Posterior vena cava (tissue), 2 donors: ENCODE measurements around the gene PCDH20. TPM values are rescaled to one million over a fixed set of nuclear protein-coding genes. Genes with fewer than 3 reads are reported as not detected.
A peak's percentile ranks its signal among the peaks of the same experiment; 100 is the strongest.
"Not testable (repeated sequence)": the region's sequence is repeated elsewhere in the genome, so short reads cannot be mapped to it uniquely, and the experiment has no call there.

Experiments
- DNase-seq: peaks from one replicate; pipeline ENCODE4 v3.0.0-alpha.2; 2020; ENCODE audit warnings: low spot score
- intact Hi-C, 2 donors: fragments of 100-400 bp; cut with DNase I; formaldehyde crosslinking; loops; one replicate each; pipeline versions ENCODE4 v1.14.1 to v1.14.2; 2022 to 2023
- long read RNA-seq, 2 donors: library from polyadenylated mRNA; unstranded; transcript quantifications; one replicate each; pipeline ENCODE4 v2.0.0, GENCODE V29; 2020 to 2021
- total RNA-seq, 2 donors: library from RNA; stranded (reverse); fragmentation: NEBNext Ultra II Directional; extraction: Animal tissue kit (Norgen Biotek cat#: 25700); gene quantifications; one replicate each; pipeline ENCODE4 v1.2.1, GENCODE V29; 2021
- donor health status: DM: yes; HTN: yes; CAD: no.
- donor health status: DM: yes; HTN: yes; CAD: no.

The PCDH20 gene
- 10 to 100 TPM; 20.9 to 66.0 TPM for total RNA-seq
- long read RNA-seq, donor 1, full-length matches to known transcripts: 4 of 8 reads
- long read RNA-seq, donor 1, partial matches to known transcripts: 0 of 8 reads
- long read RNA-seq, donor 1, other reads (novel, unspliced or antisense): 4 of 8 reads
- long read RNA-seq, donor 2, full-length matches to known transcripts: 86 of 109 reads
- long read RNA-seq, donor 2, partial matches to known transcripts: 0 of 109 reads
- long read RNA-seq, donor 2, other reads (novel, unspliced or antisense): 23 of 109 reads

- intact Hi-C loops: no loop called here
- DNase-seq: no peak
These were observed at the start of gene PCDH20 for GRCh38 chr13:61415749-61416148. Gene PCDH20, minus strand, starts transcription at chr13:61415849. Its CDS starts 691 bp downstream, at chr13:61415158.

GRCh38 chr13:61463024-61463423 is 47.4 kb upstream of the PCDH20 start:
- intact Hi-C loops: no loop called here
- no peak for DNase-seq

- intact Hi-C loops: no loop called here
- DNase-seq: no peak
These were observed 37.5 kb upstream of the PCDH20 start for GRCh38 chr13:61453121-61453520.

- intact Hi-C loops: no loop called here
- no peak for DNase-seq
These were observed 16.4 kb upstream of the PCDH20 start for GRCh38 chr13:61432029-61432428.

- intact Hi-C loops: no loop called here
- DNase-seq: no peak
These were observed 8.3 kb upstream of the PCDH20 start for GRCh38 chr13:61423915-61424314.

- DNase-seq: no peak
- intact Hi-C loops: no loop called here
These were observed 1.5 kb upstream of the PCDH20 start for GRCh38 chr13:61417086-61417570.

- DNase-seq: peak; percentile 75
- intact Hi-C loops: no loop called here
These were observed 459 bp downstream of the PCDH20 start for GRCh38 chr13:61415058-61415721.

- DNase-seq: no peak
- intact Hi-C loops: no loop called here
These were observed 977 bp downstream of the PCDH20 start for GRCh38 chr13:61414686-61415057.

GRCh38 chr13:61413572-61414535 is 1.8 kb downstream of the PCDH20 start:
- DNase-seq: no peak
- intact Hi-C loops: no loop called here

- intact Hi-C loops: no loop called here
These were observed 4.9 kb downstream of the PCDH20 start for GRCh38 chr13:61410669-61411297.

GRCh38 chr13:61410266-61410665 is 5.4 kb downstream of the PCDH20 start:
- DNase-seq: no peak
- intact Hi-C loops: no loop called here

More at GRCh38 chr13:61410669-61411297, 4.9 kb downstream of the PCDH20 start:
- DNase-seq: no peak

GRCh38 chr13:61408571-61408970 is 7.1 kb downstream of the PCDH20 start:
- DNase-seq: no peak
- intact Hi-C loops: no loop called here

GRCh38 chr13:61406275-61406674 is 9.4 kb downstream of the PCDH20 start:
- no peak for DNase-seq
- intact Hi-C loops: no loop called here

- intact Hi-C loops: no loop called here
- no peak for DNase-seq
These were observed 19.5 kb downstream of the PCDH20 start for GRCh38 chr13:61396121-61396520.

- DNase-seq: no peak
- intact Hi-C loops: no loop called here
These were observed 24.2 kb downstream of the PCDH20 start for GRCh38 chr13:61391426-61391825.

- intact Hi-C loops: no loop called here
These were observed 28.0 kb downstream of the PCDH20 start for GRCh38 chr13:61387694-61388093.

GRCh38 chr13:61383111-61383510 is 32.5 kb downstream of the PCDH20 start:
- intact Hi-C loops: no loop called here
- DNase-seq: no peak

More at GRCh38 chr13:61387694-61388093, 28.0 kb downstream of the PCDH20 start:
- DNase-seq: no peak

GRCh38 chr13:61370520-61370919 is 45.1 kb downstream of the PCDH20 start:
- intact Hi-C loops: no loop called here
- DNase-seq: no peak

GRCh38 chr13:61364690-61365089 is 51.0 kb downstream of the PCDH20 start:
- DNase-seq, intact Hi-C loops: not testable (repeated sequence)
